Measurements from ENCODE around the gene JMJD6. TPM values are rescaled to one million over a fixed set of nuclear protein-coding genes. Genes with fewer than 3 reads are reported as not detected.

Gene JMJD6
- total RNA-seq, 1 experiment from 2014 or later = 28.9 TPM

DNA sequence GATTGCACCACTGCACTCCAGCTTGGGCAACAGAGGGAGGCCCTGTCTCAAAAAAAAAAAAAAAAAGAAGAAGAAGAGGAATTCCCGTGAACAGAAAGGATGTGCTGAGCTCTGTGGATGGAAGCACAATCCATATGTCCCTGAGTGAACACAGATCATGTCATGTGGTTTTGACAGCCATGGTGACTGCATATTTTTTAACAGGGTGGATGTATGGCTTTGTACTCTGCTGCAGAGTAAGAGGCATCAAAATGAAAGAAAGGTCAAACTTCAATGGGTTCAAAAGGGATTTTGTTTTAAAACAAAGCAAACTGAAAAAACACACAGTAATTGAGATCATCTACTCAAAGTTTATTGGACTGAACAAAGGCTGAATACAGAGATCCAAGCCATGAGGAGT is 47.2 kb downstream of the JMJD6 start:
- Mint-ChIP-seq H3K9me3 (no peaks in the 10 kb centered on the region; a peak in 1 of 5 replicates), H3K36me3 (ENCODE audit: insufficient read depth in 1 of 3, low read depth in 3 of 3) (peaks cover 0 to 4% (median 0%) of the 10 kb centered on the region in 3 experiments; a peak in 1 of 7 replicates), H3K27me3 (ENCODE audit: low read depth) (no peaks in the 10 kb centered on the region; the same call in 1 of the 2 replicates), H3K27ac (no peak overlapping the region), H3K4me1 (peaks cover 11 to 16% of the 10 kb centered on the region in 2 experiments), H3K4me3 (no peak overlapping the region)
- Histone ChIP-seq H2AK5ac (ENCODE audit: insufficient read length, low read length) (no peak overlapping the region), H3K56ac (ENCODE audit: insufficient read length, low read depth, low read length) (no peak overlapping the region), H3K9me3 (ENCODE audit: control insufficient read depth, low read depth, low read length) (no peaks in the 10 kb centered on the region), H2BK12ac (ENCODE audit: insufficient read length, low read depth, low read length) (no peak overlapping the region), H3K79me1 (ENCODE audit: insufficient read depth, low read depth, low read length, poor library complexity, severe bottlenecking) (no peaks in the 10 kb centered on the region), H2BK20ac (ENCODE audit: low read depth, low read length, poor library complexity, severe bottlenecking) (no peak overlapping the region), H3K23ac (ENCODE audit: insufficient read length, low read depth, low read length) (no peak overlapping the region), H2BK120ac (ENCODE audit: low read depth, low read length, poor library complexity, severe bottlenecking) (no peak overlapping the region), H4K5ac (ENCODE audit: insufficient read length, low read depth, low read length) (no peak overlapping the region), H2AFZ (ENCODE audit: low read length) (no peak overlapping the region), H3K14ac (ENCODE audit: insufficient read depth, low read length) (no peak overlapping the region), H3K4me1 (ENCODE audit: insufficient read depth, low read length) (no peaks in the 10 kb centered on the region), H4K8ac (replicated peaks; ENCODE audit: insufficient read length, low read depth, low read length) (no peak overlapping the region), H3K9ac (ENCODE audit: extremely low read depth, insufficient read length, low read length) (no peak overlapping the region), H3K27ac (ENCODE audit: insufficient read length, low read depth, low read length) (no peak overlapping the region), H3K18ac (ENCODE audit: insufficient read length, low read depth, low read length) (no peak overlapping the region), H3K27me3 (ENCODE audit: insufficient read depth, low read length) (no peaks in the 10 kb centered on the region), H3K23me2 (ENCODE audit: insufficient read length, low read depth, low read length, poor library complexity, severe bottlenecking) (no peaks in the 10 kb centered on the region), H4K20me1 (ENCODE audit: control insufficient read depth, insufficient read depth, insufficient read length) (no peaks in the 10 kb centered on the region), H2BK15ac (ENCODE audit: low read depth, low read length) (no peak overlapping the region), H3K79me2 (ENCODE audit: insufficient read depth, low read length) (no peaks in the 10 kb centered on the region), H3K4me2 (ENCODE audit: insufficient read depth, insufficient read length, low read length) (no peak overlapping the region), H3K4ac (ENCODE audit: low read depth, low read length) (no peak overlapping the region), H3T11ph (ENCODE audit: low read length) (no peak overlapping the region), H2BK5ac (ENCODE audit: insufficient read length, low read length) (no peak overlapping the region), H4K91ac (ENCODE audit: insufficient read length, low read depth, low read length) (no peak overlapping the region)
- DNase-seq = no peak
- TF ChIP-seq, protein P1, sequence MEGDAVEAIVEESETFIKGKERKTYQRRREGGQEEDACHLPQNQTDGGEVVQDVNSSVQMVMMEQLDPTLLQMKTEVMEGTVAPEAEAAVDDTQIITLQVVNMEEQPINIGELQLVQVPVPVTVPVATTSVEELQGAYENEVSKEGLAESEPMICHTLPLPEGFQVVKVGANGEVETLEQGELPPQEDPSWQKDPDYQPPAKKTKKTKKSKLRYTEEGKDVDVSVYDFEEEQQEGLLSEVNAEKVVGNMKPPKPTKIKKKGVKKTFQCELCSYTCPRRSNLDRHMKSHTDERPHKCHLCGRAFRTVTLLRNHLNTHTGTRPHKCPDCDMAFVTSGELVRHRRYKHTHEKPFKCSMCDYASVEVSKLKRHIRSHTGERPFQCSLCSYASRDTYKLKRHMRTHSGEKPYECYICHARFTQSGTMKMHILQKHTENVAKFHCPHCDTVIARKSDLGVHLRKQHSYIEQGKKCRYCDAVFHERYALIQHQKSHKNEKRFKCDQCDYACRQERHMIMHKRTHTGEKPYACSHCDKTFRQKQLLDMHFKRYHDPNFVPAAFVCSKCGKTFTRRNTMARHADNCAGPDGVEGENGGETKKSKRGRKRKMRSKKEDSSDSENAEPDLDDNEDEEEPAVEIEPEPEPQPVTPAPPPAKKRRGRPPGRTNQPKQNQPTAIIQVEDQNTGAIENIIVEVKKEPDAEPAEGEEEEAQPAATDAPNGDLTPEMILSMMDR (conservative IDR thresholded peaks at IDR 0.05) = no peak
- WGBS (ENCODE audit: extremely low coverage, insufficient read length, low lambda C conversion rate) = no CpG with 5 or more reads among the region's 1 CpG

All from H9 (cell line).